Skin of body (tissue), 2 donors: ENCODE measurements around the gene PRRC2B. TPM values are rescaled to one million over a fixed set of nuclear protein-coding genes. Genes with fewer than 3 reads are reported as not detected.

ENCODE experiments used
- DNase-seq: peaks from one replicate; lab custom pipeline; 2025; lab: John Stamatoyannopoulos, UW
- total RNA-seq: library from RNA; depleted of rRNA; stranded (reverse); fragments of >200 nt; gene quantifications from one replicate; pipeline ENCODE4 v1.2.3, GENCODE V29; 2014

Gene PRRC2B
- total RNA-seq, 1 donor from 2014 or later, result 78.8 TPM

- DNase-seq, result no peak
These were observed 13.9 kb downstream of the PRRC2B start for GRCh38 chr9:131407717-131408195.

DNA sequence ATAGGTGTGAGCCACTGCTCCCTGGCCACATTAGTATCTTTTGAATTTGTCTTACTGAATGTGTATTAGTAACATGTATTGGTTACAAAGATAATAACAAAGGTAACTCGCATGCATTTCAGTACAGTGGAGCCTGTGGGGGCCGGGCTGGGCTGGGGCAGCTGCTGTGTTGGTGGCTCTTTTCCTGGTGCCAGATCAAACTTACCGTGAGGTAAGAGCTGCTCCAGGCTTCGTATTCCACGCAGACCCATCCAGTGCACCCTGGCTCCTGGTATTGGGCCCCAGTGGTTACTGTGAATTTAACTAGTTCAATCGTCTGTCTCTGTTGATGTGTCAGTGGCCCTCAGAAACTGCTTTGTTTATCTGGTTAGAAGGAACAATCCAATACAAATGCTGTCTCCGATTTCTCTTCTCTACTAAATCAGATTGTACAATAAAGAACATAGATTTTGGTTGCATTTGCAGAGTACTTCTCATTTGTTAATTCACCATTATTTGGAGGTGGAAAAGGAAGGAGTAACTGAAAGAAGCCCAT, 15.6 kb downstream of the PRRC2B start:
- DNase-seq, result no peak

- DNase-seq, result no peak
These were observed 16.2 kb downstream of the PRRC2B start for GRCh38 chr9:131410044-131410491.

DNA sequence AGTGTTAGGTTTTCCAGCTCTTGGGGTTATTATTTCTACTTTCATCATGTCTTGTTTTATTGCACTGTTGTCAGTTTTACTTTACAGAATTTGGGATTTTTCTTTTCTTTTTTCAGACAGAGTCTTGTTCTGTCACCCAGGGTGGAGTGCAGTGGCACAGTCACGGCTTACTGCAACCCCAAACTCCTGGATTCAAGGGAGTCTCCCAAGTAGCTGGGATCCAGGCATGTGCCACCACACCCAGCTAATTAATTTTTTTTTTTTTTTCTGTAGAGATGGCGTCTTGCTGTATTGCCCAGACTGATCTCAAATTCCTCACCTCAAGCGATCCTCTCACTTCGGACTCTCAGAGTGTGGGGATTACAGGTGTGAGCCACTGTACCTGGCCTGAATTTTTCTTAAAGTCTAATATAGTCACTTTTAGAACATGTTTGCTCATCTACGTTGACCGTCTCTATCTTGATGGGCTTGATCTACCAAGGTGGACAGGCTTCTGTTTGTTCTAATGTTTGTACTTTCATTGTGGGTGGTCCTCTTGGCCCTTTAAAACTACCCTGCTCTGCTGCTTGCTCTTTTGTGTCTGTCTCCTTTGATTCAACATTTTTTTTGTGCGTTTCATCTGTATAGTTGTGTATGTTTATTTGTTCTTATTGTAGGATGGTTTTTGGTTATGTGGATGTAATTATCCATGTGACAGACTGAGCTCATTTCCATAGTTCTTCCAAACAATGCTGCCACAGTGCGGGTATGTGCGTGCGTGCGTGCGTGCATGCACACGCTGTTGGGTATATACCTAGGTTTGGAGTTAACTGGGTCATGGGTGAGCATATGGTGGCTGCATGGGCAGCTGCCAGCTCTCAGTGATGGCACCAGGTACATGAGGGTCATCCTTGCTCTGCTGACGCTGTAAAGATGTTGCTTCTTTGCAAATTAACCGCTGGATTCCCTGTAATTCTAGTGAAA, 18.1 kb downstream of the PRRC2B start:
- no peak for DNase-seq

GRCh38 chr9:131416509-131416908, 22.6 kb downstream of the PRRC2B start:
- DNase-seq, result no peak

GRCh38 chr9:131417264-131418142, 23.6 kb downstream of the PRRC2B start:
- DNase-seq, result no peak

GRCh38 chr9:131418143-131419025, 24.5 kb downstream of the PRRC2B start:
- DNase-seq, result no peak

DNA sequence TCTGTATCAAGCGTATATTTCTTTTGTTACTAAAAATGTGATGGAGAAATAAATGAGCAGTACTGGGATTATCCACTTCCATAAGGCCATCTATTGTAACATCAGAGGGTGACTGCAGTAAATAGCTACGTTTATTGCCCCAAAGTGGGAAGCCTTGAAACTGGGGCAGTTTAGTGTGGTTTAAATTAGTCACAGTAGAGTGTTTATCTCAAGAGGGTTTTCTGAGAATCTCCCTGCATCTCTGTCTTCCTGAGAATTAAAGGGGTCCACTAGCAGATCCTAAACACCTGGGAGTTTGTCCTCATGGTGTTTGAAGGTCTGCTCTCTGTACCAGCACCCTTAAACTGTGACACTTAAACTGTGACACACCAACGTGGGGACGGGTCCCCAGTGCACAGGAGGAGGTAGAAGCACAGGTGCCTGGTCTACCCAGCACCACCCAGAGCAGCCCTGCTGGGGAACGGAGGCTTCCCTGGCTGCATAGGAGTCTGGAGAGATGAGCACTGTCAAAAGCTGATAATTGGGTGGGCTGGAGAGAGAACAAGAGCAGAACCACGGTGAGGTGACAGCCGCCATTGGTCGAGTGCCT, 25.2 kb downstream of the PRRC2B start:
- no peak for DNase-seq

DNA sequence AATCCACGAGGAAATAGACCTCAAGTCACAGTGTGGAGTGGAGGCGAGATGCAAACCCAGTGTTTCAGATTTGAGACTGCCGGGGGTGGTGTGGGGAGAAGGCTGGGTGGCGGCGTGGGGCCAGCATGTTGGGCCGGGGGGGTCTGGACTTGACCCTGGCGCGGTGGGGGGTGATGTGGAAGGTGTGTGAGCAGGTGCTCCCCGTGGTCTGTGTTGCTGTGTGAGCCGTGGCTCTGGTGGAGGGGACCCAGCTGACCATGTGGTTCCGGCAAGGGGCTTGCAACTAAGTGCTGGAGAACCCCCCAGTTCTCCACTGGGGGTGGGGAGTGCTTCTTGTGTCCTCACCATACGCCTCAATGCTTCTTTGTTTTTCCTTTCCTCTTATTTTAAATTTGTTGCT, 25.8 kb downstream of the PRRC2B start:
- DNase-seq, result no peak

- no peak for DNase-seq
These were observed 27.2 kb downstream of the PRRC2B start for GRCh38 chr9:131420980-131421624.

- no peak for DNase-seq
These were observed 27.8 kb downstream of the PRRC2B start for GRCh38 chr9:131421691-131422090.

- DNase-seq, result no peak
These were observed 28.4 kb downstream of the PRRC2B start for GRCh38 chr9:131422241-131422792.

DNA sequence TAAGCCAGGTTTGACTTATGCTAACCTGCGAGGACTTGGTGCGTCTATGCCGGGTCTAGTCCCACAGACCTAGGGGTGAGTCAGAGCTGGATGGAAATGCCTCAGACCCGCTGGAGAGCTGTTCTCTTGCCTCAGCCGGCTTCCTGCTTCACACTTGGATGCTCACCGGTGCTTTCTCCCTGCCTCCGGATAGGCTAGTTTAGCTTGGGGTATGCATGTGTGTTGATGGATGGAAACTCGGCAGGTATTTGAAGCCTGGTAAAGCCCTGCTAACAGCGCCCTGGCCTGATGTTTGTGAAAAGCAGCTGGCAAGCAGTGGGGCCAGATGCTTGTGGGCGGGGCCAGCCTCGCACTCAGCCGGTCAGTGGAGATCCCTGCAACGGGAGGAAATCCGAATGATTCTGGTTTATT, 29.3 kb downstream of the PRRC2B start:
- no peak for DNase-seq

- DNase-seq, result no peak
These were observed 32.7 kb downstream of the PRRC2B start for GRCh38 chr9:131426545-131426944.

GRCh38 chr9:131429121-131430012, 35.5 kb downstream of the PRRC2B start:
- DNase-seq, result no peak

DNA sequence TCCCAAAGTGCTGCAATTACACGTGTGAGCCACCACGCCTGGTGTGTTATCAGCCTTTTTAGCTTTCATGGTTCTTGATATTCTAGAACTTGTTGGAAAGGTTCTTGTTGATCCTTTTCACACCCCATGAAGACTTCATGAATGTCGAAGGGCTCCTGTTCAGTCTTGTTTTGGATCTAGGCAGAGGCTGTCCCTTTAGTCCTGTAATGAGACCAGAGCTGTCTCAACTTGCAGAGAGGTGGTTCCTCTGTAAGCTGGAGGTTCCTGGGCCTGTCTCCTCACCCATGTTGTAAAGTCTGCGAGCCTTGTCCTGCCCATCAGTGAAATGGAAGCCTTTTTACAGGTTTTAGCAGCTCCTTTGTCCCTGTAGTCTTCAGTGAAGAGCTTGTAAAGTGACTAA, 38.2 kb downstream of the PRRC2B start:
- no peak for DNase-seq

GRCh38 chr9:131432597-131433301, 38.9 kb downstream of the PRRC2B start:
- no peak for DNase-seq
